HEK293 (cell line): ENCODE results near the gene ABI3BP.

ENCODE experiments used
- CTCF ChIP-seq: fragments of 450-650 bp; formaldehyde crosslinking; IDR thresholded peaks from 2 replicates; pipeline ENCODE4 v1.5.1; 2016; ENCODE audit warnings: missing biosample characterization, missing genetic modification characterization
- PRDM10 ChIP-seq: fragments of 450-650 bp; formaldehyde crosslinking; IDR thresholded peaks from 2 replicates; pipeline ENCODE4 v1.5.1; 2016; ENCODE audit warnings: missing biosample characterization, missing genetic modification characterization
- RBAK ChIP-seq: fragments of 450-650 bp; formaldehyde crosslinking; IDR thresholded peaks from 2 replicates; pipeline ENCODE4 v1.5.1; 2016; ENCODE audit warnings: missing biosample characterization, missing genetic modification characterization
- ZBTB7A ChIP-seq: fragments of 450-650 bp; formaldehyde crosslinking; IDR thresholded peaks from 2 replicates; pipeline ENCODE4 v1.5.1; 2016; ENCODE audit warnings: low read depth, missing biosample characterization, missing genetic modification characterization
- ZFP69B ChIP-seq: fragments of 450-650 bp; formaldehyde crosslinking; IDR thresholded peaks from 2 replicates; pipeline ENCODE4 v1.5.1; 2016; ENCODE audit warnings: missing biosample characterization, missing genetic modification characterization
- ZNF140 ChIP-seq: fragments of 450-650 bp; formaldehyde crosslinking; IDR thresholded peaks from 2 replicates; pipeline ENCODE4 v1.5.1; 2016; ENCODE audit warnings: missing biosample characterization, missing genetic modification characterization
- ZNF174 ChIP-seq: fragments of 450-650 bp; formaldehyde crosslinking; IDR thresholded peaks from 2 replicates; pipeline ENCODE4 v1.5.0; 2017; ENCODE audit warnings: missing biosample characterization, mild to moderate bottlenecking, missing genetic modification characterization
- ZNF24 ChIP-seq: fragments of 450-650 bp; formaldehyde crosslinking; IDR thresholded peaks from 2 replicates; pipeline ENCODE4 v1.5.1; 2016; ENCODE audit warnings: missing biosample characterization, missing genetic modification characterization
- ZNF555 ChIP-seq: fragments of 450-650 bp; formaldehyde crosslinking; conservative IDR thresholded peaks from 2 replicates; pipeline ENCODE4 v1.5.1; 2017; ENCODE audit warnings: missing biosample characterization, mild to moderate bottlenecking, missing genetic modification characterization, inconsistent platforms
- ZNF600 ChIP-seq: fragments of 450-650 bp; formaldehyde crosslinking; IDR thresholded peaks from 2 replicates; pipeline ENCODE4 v1.5.1; 2016; ENCODE audit warnings: missing biosample characterization, missing genetic modification characterization
- ZNF623 ChIP-seq: fragments of 450-650 bp; formaldehyde crosslinking; IDR thresholded peaks from 2 replicates; pipeline ENCODE4 v1.5.1; 2016; ENCODE audit warnings: missing biosample characterization, missing genetic modification characterization
- TF ChIP-seq, protein P1 (sequence below): fragments of 450-650 bp; formaldehyde crosslinking; IDR thresholded peaks from 2 replicates; pipeline ENCODE4 v1.5.1; 2016; ENCODE audit warnings: missing biosample characterization, missing genetic modification characterization

- no peak for TF ChIP-seq CTCF (tag by site-specific recombination)
- no peak for TF ChIP-seq ZNF600 (tag by site-specific recombination)
- no peak for TF ChIP-seq RBAK
- TF ChIP-seq ZFP69B (tag by site-specific recombination): no peak
- TF ChIP-seq PRDM10 (tag by site-specific recombination): no peak
- no peak for TF ChIP-seq ZNF555
- no peak for TF ChIP-seq ZNF174 (tag by site-specific recombination)
- TF ChIP-seq, protein P1, sequence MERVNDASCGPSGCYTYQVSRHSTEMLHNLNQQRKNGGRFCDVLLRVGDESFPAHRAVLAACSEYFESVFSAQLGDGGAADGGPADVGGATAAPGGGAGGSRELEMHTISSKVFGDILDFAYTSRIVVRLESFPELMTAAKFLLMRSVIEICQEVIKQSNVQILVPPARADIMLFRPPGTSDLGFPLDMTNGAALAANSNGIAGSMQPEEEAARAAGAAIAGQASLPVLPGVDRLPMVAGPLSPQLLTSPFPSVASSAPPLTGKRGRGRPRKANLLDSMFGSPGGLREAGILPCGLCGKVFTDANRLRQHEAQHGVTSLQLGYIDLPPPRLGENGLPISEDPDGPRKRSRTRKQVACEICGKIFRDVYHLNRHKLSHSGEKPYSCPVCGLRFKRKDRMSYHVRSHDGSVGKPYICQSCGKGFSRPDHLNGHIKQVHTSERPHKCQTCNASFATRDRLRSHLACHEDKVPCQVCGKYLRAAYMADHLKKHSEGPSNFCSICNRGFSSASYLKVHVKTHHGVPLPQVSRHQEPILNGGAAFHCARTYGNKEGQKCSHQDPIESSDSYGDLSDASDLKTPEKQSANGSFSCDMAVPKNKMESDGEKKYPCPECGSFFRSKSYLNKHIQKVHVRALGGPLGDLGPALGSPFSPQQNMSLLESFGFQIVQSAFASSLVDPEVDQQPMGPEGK: no peak
- TF ChIP-seq ZNF24 (tag by site-specific recombination): no peak
- TF ChIP-seq ZBTB7A (tag by site-specific recombination): no peak
- no peak for TF ChIP-seq ZNF140 (tag by site-specific recombination)
- no peak for TF ChIP-seq ZNF623 (tag by site-specific recombination)
Observed at GRCh38 chr3:100972867-100973266, 20.4 kb downstream of the ABI3BP start.
